Liver (tissue), 3 donors: ENCODE measurements around the gene ATF7.

Source experiments
- CTCF ChIP-seq: fragments of 150-350 bp; IDR thresholded peaks from 2 replicates; pipeline ENCODE4 v1.5.1; 2017; ENCODE audit warnings: improper control_type of control experiment, low read depth, low read length; ENCODE audit not compliant: missing input control
- REST ChIP-seq: IDR thresholded peaks from 2 replicates; pipeline ENCODE4 v1.6.1; 2016; ENCODE audit warnings: antibody characterized with exemption, mild to moderate bottlenecking
- SP1 ChIP-seq: IDR thresholded peaks from 2 replicates; pipeline ENCODE4 v1.6.1; 2018; ENCODE audit warnings: antibody characterized with exemption, mild to moderate bottlenecking
- YY1 ChIP-seq: IDR thresholded peaks from 2 replicates; pipeline ENCODE4 v1.6.1; 2016; ENCODE audit warnings: antibody characterized with exemption, mild to moderate bottlenecking
- donor health status: healthy.
- donor health status: healthy.

GRCh38 chr12:53577941-53578352 lies 48.2 kb downstream of the ATF7 start:
- no peak for TF ChIP-seq SP1
- TF ChIP-seq REST = no peak
- no peak for TF ChIP-seq CTCF
- no peak for TF ChIP-seq YY1
